Progenitor cell of endocrine pancreas (in vitro differentiated cells): ENCODE data around the gene CDH18. TPM values are rescaled to one million over a fixed set of nuclear protein-coding genes. Genes with fewer than 3 reads are reported as not detected.

Experiments used
- DNase-seq: peaks from one replicate; pipeline ENCODE4 v3.0.0; 2021; ENCODE audit warnings: low spot score; ENCODE audit not compliant: unreplicated experiment
- H3K27ac Mint-ChIP-seq: 2 replicates; pipeline ENCODE4 v1.8.0; 2021; ENCODE audit warnings: mild to moderate bottlenecking, moderate library complexity, mixed read lengths
- H3K27me3 Mint-ChIP-seq: 2 replicates; pipeline ENCODE4 v1.8.0; 2021; ENCODE audit warnings: mixed read lengths
- H3K36me3 Mint-ChIP-seq: 2 replicates; pipeline ENCODE4 v1.8.0; 2022; ENCODE audit warnings: mixed read lengths; ENCODE audit not compliant: insufficient read depth
- H3K4me1 Mint-ChIP-seq: 2 replicates; pipeline ENCODE4 v1.8.0; 2021; ENCODE audit warnings: low read depth, mixed read lengths
- H3K4me3 Mint-ChIP-seq: 2 replicates; pipeline ENCODE4 v1.8.0; 2021; ENCODE audit warnings: low read depth, mild to moderate bottlenecking, moderate library complexity, mixed read lengths
- H3K9me3 Mint-ChIP-seq: 2 replicates; pipeline ENCODE4 v1.8.0; 2021; ENCODE audit warnings: low read depth, mixed read lengths
- CTCF ChIP-seq: fragments of 200-600 bp; sonication (generic); IDR thresholded peaks from one replicate; pipeline ENCODE4 v1.5.0; 2021; ENCODE audit warnings: antibody characterized with exemption, mild to moderate bottlenecking; ENCODE audit not compliant: unreplicated experiment
- total RNA-seq: library from RNA; stranded (reverse); gene quantifications from 2 replicates; pipeline ENCODE4 v1.2.1, GENCODE V29; 2021

Gene CDH18
- total RNA-seq, 1 donor from 2014 or later = 1.9 TPM

GRCh38 chr5:19701731-19702130 lies 286.3 kb downstream of the CDH18 start:
- no peaks in the 10 kb centered on the region for H3K27me3 Mint-ChIP-seq
- no peak overlapping the region for H3K4me3 Mint-ChIP-seq
- no peak for TF ChIP-seq CTCF
- peaks cover 3% of the 10 kb centered on the region for H3K4me1 Mint-ChIP-seq
- no peak overlapping the region for H3K27ac Mint-ChIP-seq
- H3K36me3 Mint-ChIP-seq = peaks cover 4% of the 10 kb centered on the region
- DNase-seq = no peak
- H3K9me3 Mint-ChIP-seq = peaks cover 15% of the 10 kb centered on the region

GRCh38 chr5:19694949-19695611 lies 292.9 kb downstream of the CDH18 start:
- TF ChIP-seq CTCF = no peak
- Mint-ChIP-seq H3K4me1 (no peaks in the 10 kb centered on the region), H3K36me3 (no peaks in the 10 kb centered on the region), H3K9me3 (no peaks in the 10 kb centered on the region), H3K4me3 (no peak overlapping the region), H3K27ac (no peak overlapping the region), H3K27me3 (no peaks in the 10 kb centered on the region)
- DNase-seq = no peak

DNA sequence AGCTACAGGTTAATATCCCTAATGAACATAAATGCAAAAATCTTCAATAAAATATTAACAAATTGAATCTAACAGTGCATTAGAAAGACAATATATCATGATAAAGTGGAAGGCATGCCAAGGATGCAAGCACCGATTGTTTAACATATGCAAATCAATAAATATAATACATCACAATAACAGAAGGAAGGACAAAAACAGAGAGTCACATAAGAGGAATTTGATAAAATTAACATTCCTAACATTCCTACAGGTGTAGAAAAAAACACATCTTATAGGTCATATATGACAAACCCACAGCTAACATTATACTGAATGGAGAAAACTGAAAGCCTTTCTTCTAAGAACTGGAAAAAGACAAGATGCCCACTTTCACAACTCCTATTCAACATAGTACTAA lies 297.0 kb downstream of the CDH18 start:
- no peak for DNase-seq
- Mint-ChIP-seq H3K36me3 (no peaks in the 10 kb centered on the region), H3K4me1 (no peaks in the 10 kb centered on the region), H3K4me3 (no peak overlapping the region), H3K9me3 (peaks cover 6% of the 10 kb centered on the region), H3K27ac (no peak overlapping the region), H3K27me3 (no peaks in the 10 kb centered on the region)
- TF ChIP-seq CTCF = no peak

DNA sequence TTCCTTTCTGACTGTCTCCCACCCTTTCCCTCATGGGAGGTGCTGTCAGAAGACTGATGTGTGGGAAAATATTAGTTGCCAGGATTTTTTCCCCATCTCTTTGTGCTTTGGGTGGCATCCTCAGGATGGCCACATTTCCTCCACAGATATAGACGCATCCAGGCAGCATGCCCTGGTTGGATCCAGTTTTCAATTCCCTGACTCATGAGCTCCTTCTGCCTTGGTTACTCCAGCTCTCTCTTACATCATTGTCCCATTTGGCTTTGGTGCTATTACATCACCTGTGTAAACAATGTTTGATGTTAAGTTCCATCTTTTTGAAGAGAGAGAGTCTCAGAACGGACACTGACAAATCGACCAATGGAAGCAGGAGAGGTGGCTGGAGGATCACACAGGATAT lies 302.5 kb downstream of the CDH18 start:
- DNase-seq = no peak
- Mint-ChIP-seq H3K27me3 (no peaks in the 10 kb centered on the region), H3K9me3 (peaks cover 6% of the 10 kb centered on the region), H3K4me1 (no peaks in the 10 kb centered on the region), H3K27ac (no peak overlapping the region), H3K36me3 (no peaks in the 10 kb centered on the region), H3K4me3 (no peak overlapping the region)
- TF ChIP-seq CTCF = no peak

DNA sequence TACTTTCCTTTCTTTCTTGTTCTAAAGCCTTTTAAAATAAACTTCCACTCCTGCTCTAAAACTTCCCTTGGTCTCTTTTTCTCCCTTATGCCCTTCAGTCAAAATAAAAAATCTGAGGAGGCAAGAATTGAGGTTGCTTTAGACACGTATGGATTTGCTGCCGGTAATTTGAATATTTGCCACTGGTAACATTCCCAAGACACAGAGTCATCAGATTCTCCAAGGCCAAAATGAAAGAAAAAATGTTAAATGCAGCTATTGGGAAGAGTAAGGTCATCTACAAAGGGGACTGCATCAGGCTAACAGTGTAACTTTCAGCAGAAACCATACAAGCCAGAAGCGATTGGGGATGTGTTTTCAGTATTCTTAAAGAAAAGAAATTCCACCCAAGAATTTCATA lies 311.1 kb downstream of the CDH18 start:
- no peak overlapping the region for H3K27ac Mint-ChIP-seq
- H3K27me3 Mint-ChIP-seq = no peaks in the 10 kb centered on the region
- no peaks in the 10 kb centered on the region for H3K4me1 Mint-ChIP-seq
- peaks cover 17% of the 10 kb centered on the region for H3K9me3 Mint-ChIP-seq
- H3K36me3 Mint-ChIP-seq = peaks cover 2% of the 10 kb centered on the region
- no peak for DNase-seq
- no peak for TF ChIP-seq CTCF
- no peak overlapping the region for H3K4me3 Mint-ChIP-seq
